ENCODE measurements around the gene PRR14L.
"Not testable (repeated sequence)": the region's sequence is repeated elsewhere in the genome, so short reads cannot be mapped to it uniquely, and the experiment has no call there.

Gene PRR14L

GRCh38 chr22:31749636-31750364, at the start of gene PRR14L:
Gene PRR14L, minus strand, starts transcription at chr22:31750132. Its CDS starts 11,272 bp downstream, at chr22:31738860.
- peak; percentile 92 for DNase-seq (ENCODE audit: low read depth)

- DNase-seq (ENCODE audit: low read depth), result not testable (repeated sequence)
These were observed 49.4 kb upstream of the PRR14L start for GRCh38 chr22:31799358-31799757.

- no peak for DNase-seq (ENCODE audit: low read depth)
These were observed 40.3 kb upstream of the PRR14L start for GRCh38 chr22:31790240-31790639.

- no peak for DNase-seq (ENCODE audit: low read depth)
These were observed 39.9 kb upstream of the PRR14L start for GRCh38 chr22:31789803-31790202.

DNA sequence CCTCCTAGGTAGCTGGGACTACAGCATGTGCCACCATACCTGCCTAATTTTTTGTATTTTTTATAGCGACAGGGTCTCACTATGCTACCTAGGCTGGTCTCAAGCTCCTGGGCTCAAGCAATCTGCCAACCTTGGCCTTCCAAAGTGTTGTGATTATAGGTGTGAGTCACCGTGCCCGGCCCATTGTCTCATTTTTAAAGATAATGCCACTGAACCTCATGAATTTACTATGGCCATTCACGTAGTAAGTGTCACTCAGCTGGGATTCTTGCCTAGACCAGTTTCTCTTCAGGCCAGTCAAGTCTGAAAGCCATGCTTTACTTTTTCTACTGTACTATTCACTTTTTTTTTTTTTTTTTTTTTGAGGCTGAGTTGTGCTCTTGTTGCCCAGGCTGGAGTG, 26.3 kb upstream of the PRR14L start:
- no peak for DNase-seq (ENCODE audit: low read depth)

DNA sequence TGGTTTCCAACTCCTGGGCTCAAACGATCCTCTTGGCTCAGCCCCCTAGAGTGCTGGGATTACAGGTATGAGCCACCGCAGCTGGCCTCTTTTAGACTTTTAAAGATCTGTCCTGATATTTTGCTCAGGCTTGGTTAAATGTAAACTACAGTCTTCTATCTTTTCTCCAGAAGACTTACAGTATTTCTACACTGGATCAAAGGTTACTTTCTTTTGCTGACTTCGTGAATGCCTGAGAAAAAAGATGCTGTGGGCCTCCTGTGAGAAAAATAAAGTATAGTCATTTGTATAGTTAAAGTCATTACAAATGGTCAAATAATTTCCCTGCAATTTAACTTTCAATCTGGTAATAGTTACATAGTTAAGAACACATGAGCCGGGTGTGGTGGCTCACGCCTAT, 23.5 kb upstream of the PRR14L start:
- DNase-seq (ENCODE audit: low read depth), result no peak

- no peak for DNase-seq (ENCODE audit: low read depth)
These were observed 18.6 kb upstream of the PRR14L start for GRCh38 chr22:31768422-31769059.

GRCh38 chr22:31764785-31765184, 14.9 kb upstream of the PRR14L start:
- peak; percentile 20 for DNase-seq (ENCODE audit: low read depth)

DNA sequence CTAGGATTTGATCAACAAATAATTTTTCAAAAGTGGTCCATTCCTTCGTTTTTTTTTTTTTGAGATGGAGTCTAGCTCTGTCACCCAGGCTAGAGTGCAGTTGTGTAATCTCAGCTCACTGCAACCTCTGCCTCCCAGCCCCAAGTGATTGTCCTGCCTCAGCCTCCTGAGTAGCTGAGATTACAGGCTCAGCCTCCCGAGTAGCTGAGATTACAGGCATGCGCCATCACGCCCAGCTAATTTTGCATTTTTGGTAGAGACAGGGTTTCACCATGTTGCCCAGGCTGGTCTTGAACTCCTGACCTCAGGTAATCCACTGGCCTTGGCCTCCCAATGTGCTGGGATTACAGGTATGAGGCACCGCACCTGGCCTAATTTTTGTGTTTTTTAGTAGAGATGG, 8.9 kb upstream of the PRR14L start:
- DNase-seq (ENCODE audit: low read depth), result not testable (repeated sequence)

GRCh38 chr22:31757265-31757664, 7.3 kb upstream of the PRR14L start:
- no peak for DNase-seq (ENCODE audit: low read depth)

DNA sequence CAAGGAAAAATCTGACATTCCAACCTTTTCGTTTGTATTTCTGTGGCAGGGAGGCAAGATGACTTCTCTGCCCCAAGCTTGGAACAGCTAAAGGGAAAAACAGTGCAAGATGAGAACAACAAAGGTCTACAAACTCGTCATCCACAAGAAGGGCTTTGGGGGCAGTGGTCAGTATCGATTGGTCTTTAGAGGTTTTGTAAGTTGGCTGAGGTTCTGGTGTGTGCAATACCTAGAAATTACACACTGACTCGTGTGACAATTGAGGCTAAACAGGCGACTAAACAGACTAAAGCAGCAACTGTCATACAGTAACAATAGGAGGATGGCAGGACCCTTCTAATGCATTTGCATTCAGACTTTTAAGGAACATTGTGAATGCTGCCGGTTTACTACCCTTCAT, 4.9 kb upstream of the PRR14L start:
- DNase-seq (ENCODE audit: low read depth), result no peak

- DNase-seq (ENCODE audit: low read depth), result peak; percentile 90
These were observed 3.9 kb upstream of the PRR14L start, which contains the start of gene DEPDC5 for GRCh38 chr22:31753634-31754501. Gene DEPDC5, plus strand, starts transcription at chr22:31754019. Its CDS starts 903 bp downstream, at chr22:31754922.

DNA sequence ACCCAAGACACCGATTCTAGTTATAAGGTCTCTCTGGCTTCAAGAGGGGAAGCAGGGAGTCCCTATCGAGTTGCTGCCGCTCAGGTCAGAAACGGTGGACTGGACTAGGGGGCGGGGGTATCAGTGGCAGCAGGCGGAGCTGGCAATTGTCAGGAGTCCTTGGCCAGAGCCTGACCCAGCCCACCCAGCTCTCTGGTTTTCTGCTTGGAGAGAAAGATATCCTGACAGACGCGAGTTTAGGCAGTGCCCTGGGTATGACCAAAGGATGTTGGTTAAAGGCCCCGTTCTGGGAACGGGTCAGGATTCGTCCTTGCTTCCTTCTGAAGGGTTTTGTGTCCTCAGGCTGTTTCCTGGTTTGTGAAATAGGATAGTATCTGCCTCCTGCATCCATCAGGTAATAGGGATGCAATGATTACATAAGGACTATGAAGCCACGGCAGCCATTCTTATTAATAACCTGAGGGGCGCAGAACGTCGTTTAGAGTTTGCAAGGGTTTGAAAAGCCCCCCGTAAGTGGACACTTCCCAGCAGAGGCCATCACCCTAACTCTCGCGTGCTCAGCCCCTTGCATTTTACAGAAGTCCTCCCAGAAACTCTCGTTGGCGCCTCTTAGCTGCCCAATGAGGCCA, 3.2 kb upstream of the PRR14L start:
- no peak for DNase-seq (ENCODE audit: low read depth)

DNA sequence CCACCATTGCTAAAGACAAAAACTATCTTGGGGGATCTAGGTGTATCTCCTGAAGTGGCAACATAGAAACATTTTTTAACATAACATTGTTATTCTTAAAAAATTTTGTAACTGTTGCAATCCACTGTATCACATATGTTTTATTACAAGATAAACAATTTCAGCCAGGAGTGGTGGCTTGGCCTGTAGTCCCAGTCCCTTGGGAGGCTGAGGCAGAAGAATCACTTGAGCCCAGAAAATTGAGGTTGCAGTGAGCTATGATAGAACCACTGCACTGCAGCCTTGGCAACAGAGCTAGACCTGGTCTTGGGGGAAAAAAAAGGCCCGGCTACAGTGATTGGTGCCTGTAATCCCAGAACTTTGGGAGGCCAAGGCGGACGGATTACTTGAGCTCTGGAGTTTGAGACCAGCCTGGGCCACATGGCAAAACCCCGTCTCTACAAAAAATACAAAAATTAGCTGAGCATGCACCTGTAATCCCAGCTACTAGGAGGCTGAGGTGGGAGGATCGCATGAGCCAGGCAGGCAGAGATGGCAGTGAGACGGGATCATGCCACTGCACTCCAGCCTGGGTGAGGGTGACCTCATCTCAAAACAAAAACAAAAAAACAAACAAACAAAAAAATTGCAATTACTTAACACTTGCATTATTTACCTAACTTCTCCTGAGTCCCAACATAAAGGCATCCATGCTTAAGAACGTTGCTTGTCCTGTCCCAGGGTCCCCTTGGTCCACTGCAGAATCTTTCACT, 2.3 kb upstream of the PRR14L start:
- no peak for DNase-seq (ENCODE audit: low read depth)

DNA sequence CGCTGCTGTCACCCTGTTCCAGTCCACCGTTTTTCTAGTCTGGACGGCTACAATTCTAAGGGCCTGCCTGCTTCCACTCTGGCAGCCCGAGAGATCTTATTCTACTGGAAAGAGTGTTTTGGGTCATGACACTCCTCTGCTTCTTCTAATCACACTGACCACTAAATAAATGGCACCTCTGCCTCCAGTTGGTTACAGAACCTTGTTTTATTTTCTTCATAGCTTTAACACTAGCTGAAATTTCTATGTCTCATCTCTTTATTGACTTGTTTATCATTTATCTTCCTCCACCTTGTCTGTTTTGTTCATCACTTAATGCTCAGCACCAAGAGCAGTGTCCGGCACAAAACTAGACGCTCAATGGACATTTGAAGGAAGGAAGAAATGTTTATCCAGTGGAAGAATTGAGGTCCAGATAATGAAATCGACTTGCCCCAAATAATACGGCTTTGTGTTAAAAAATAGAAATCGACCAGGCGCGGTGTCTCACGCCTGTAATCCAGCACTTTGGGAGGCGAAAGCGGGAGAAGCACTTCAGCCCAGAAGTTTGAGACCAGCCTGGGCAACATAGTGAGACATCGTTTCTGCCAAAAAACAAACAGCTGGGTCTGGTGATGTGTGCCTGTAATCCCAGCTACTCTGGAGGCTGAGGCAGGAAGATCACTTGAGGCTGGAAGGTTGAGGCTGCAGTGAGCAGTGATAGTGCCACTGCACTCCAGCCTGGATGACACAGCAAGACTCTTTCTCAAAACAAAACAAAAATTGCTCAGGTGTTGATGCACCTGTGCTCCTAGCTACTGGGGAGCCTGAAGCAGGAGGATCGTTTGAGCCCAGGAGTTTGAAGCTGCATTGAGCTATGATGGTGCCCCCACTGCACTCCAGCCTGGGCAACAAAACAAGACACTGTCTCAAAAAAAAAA, 693 bp upstream of the PRR14L start:
- DNase-seq (ENCODE audit: low read depth), result no peak

GRCh38 chr22:31748490-31748889, 1.4 kb downstream of the PRR14L start:
- DNase-seq (ENCODE audit: low read depth), result no peak

DNA sequence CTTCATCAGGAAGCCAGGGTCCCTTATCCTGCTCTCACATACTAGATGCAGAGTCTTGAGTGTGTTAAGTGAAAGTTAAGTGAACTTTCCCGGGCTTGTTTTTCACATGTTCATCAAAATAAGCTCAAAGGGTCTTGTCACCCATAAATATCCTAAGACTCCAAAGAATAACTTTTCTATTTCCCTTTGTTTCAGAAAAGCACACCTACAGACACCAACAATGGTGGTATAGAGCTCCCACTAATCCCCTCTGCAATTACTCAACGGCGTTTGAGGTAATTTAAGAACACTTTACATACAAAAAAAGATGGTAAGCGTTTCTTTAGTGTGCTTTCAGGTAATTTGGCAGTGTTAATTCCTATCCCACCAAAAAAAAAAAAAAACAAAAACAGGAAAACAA, 2.5 kb downstream of the PRR14L start:
- no peak for DNase-seq (ENCODE audit: low read depth)

DNA sequence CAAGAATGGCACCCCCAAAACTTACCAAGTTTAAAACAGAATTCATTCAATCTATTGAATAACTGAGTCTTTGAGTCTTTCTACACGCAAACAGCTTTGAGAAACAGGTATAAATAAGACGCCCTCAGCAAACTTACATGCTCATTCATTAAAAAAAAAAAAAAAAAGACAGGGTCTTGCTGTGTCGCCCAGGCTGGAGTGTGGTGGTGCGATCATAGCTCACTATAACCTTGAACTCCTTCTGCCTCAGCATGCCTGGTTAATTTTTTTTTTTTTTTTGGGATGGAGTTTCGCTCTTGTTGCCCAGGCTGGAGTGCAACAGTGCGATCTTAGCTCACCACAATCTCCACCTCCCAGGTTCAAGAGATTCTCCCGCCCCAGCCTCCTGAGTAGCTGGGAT, 6.1 kb downstream of the PRR14L start:
- DNase-seq (ENCODE audit: low read depth), result no peak

GRCh38 chr22:31742682-31743081, 7.2 kb downstream of the PRR14L start:
- no peak for DNase-seq (ENCODE audit: low read depth)

DNA sequence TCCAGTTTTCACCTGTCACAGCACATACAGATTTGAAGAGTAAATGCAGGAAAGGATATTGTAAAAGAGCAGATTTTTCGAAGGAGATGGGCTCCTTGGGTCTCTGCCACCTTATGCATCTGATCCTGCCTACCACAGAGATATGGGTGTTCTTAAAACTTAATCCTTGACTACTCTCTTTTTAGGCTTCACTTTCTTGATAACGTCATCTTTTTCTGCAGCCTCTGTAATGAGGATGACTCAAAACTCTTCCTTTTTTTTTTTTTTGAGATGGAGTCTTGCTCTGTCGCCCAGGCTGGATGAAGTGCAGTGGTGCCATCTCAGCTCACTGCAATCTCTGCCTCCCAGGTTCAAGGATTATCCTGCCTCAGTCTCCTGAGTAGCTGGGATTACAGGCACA, 7.8 kb downstream of the PRR14L start:
- DNase-seq (ENCODE audit: low read depth), result no peak

Measured in iris pigment epithelial cell (primary cell).